HG02981 (cell line): Measurements from ENCODE around the gene JAKMIP1.

Source experiments
- ATAC-seq: cut with Tn5 transposase; IDR thresholded peaks from one replicate; pipeline ENCODE4 v1.9.1; 2021; ENCODE audit warnings: mild to moderate bottlenecking, moderate library complexity; ENCODE audit not compliant: unreplicated experiment

JAKMIP1 gene

GRCh38 chr4:6071191-6071958, 129.0 kb downstream of the JAKMIP1 start:
- ATAC-seq = no peak

DNA sequence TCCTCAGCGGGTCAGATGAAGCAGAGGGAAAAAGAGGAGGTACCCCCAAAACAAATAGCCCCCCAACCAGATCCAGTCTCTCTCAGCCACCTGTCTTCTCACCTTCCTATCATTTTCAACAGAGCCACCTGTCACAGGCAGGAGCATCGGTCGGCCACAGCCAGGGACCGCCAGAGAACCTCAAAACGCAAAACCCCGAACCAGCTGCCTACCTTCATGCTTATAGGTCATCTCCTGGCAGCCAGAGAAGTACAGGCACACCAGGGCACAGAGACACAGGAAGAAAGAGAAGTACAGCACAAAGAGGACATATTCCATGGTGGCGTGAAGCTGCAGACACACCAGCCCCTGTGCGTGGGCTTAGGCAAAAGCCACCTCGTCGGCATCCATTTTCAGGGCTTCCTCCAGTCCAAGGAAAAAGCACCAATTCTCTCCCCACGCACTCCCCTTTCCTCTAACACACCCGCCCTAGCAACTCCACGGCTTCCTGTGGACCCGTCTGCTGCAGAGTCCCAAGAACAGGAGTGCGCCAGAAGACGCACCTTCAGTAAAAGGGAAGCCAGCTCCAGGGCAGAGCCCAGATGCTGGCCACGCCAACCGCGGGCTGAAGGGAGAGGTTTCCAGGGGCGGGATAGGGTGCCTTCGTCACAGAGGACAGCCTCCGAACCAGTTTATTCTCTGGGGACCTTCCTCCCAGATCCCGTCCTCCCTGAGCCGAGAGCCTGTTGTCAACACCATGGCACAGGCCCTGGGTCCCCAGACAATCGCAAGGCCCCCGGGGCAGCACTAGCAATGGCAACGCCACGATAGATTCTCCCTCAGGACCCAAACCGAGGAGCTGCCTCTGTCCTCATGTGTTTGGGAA, 130.3 kb downstream of the JAKMIP1 start:
- no peak for ATAC-seq

DNA sequence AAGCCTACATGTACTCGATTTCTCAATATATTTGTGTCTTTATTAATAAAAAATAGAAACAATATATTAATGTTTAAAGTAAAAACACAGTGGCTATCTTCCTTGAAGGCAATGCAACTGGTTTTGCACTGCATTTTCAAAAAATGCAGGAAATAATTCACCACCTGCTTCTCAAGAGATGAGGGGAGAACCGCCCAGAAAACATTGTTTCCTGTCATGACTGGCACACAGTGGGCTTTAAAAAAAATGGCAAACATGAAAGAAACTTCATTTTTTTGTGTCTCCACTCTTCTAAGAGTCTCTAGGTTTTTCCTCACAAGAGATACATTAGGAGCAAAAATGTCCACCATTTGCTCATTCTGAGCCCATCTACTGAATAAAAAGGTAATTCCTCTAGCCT, 131.4 kb downstream of the JAKMIP1 start:
- no peak for ATAC-seq

- no peak for ATAC-seq
These were observed 134.3 kb downstream of the JAKMIP1 start for GRCh38 chr4:6065934-6066590.

DNA sequence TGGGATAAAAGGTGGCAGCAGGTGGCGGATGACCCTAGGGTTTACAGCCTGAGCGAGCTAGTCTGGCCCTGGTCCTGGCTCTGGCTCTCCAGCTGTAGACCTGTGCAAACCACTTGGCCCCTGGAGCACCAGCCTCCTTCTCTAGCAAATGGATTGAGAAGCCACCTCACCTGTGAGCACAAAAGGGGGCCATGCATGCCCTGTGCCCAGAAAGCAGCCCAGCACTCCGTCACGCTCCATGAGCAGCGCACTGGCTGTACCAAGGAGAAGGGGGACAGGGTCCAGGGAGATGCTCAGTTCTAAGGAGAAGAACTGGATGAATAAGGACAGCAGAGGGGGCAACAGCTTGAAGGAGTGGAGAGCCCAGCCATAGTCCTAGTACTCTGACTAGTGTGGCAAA, 135.2 kb downstream of the JAKMIP1 start:
- ATAC-seq = no peak

DNA sequence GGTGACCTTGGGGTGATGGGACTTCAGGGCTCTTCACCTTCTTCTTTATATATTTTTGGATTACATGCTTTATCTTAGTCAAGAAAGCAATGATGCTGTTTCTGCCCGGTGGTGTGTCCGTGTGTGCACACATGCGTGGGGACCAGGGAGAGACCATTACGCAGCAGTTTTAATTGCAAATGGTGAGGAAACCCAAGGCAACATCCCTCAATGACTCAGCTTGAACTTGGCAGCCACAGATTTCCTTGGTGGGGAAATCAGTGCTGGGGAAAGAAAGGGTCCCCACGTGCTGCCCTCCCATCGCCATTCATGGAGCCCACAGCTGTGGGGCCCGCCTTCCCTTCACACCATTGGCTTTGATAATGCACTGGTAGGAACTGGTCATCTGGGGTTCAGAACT, 136.0 kb downstream of the JAKMIP1 start:
- no peak for ATAC-seq

DNA sequence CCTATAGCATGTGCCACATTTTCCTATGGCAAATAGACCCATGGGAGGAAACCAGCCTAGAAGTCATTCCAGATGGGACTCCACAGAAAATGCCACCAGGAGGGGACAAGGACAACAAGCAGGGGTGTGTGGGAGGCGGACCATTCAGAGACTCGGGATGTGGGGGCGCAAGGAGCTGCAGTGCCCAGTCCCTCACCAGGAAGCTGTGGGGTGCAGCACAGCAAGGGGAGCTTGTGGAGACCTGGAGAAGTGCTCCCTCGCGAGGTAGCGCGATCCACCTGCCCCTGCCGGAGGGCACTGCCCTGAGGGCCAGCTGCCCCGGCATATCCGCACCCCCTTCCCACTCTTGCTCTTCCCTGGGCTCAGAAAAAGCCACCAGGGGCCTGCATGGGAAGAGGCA, 136.7 kb downstream of the JAKMIP1 start:
- ATAC-seq = no peak

DNA sequence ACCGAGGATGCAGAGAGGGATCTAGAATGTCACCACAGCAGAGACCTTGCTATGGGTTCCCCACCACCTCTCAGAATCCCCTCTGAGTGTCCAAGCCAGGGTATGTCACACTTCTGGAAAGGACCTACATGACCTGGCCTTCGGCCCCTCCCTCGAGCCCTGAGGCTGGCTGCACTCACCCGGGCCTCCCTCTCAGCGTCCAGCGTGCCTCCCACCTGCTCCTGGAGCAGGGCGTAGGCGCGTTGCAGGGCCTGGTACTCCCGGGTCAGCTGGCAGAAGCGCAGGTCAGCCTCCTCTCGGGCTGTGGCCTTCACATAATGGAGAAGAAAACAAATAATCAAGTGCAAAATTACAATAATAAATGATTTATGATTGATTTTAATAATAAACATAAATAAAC, 138.2 kb downstream of the JAKMIP1 start:
- no peak for ATAC-seq

GRCh38 chr4:6059375-6059805, 141.0 kb downstream of the JAKMIP1 start:
- ATAC-seq = no peak

GRCh38 chr4:6058531-6059374, 141.6 kb downstream of the JAKMIP1 start:
- ATAC-seq = no peak

DNA sequence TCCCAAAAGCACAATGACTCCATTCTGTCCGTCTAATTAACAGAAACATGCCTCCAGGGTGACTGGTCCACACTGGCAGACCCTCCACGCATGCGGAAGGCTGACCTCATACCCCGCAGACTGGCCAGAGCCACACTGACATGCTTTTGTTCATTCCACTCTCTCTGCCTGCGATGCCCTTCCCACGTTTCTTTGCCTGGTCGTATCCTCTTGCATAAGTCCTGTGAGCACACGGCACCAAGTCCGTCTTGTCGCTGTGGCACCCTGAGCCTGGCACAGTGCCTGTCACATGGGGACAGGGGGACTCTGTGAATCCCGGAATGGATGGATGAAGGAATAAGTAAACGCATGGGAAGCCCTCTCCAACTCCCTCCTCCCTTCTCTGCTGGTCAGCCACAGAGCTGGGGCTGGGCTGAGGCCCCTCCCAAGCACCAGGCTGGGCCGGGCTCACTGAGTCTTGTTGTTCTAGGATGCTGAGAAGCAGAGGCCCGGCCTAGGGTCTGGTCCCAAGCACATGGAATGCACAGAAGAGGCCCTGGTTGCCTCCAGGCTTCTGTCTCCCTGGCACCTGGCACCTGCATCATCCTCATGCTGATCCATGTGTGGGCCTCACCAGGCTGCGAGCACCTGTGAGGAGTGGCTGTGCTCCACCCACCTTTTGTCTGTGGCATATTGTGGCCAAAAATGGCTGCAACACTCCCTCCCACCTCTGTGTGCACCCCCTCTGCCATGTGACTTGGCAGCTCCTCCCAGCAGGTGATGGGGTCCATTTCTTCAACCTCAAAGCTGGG, 143.2 kb downstream of the JAKMIP1 start:
- no peak for ATAC-seq

DNA sequence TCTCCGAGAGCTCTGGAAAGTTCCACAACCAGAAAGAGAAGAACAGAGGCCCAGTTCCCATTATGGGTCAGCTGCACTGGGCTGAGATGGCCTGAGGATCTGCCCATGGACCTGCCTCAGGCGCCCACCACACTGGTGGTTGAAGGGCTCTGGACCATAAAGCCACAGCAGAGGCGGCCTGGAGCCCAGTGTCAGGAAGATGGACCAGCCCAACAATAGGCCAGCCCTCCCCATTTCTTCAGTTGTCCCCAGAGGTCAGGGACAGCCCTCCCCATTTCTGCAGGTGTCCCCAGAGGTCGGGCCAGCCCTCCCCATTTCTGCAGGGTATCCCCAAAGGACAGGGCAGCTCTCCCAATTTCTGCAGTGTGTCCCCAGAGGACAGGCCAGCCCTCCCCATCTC, 144.9 kb downstream of the JAKMIP1 start:
- ATAC-seq = no peak

DNA sequence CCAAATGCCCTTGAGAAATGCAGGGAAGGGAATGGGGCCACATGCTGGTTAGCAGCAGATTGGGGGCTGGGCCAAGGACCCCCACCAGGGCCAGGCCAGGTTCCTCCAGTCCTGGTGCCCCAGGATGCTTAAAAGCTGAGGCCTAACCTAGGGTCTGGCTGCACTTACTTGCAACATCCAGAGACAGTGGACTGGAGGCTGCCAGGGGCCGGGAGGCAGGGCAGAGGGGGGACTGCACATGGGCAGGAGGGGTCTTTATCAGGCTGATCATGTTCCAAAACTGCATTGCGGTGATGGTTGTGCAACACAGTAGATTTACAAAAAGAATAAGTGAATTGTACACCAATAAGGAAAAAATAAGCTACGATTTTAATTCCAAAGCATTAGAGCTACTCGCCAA, 145.3 kb downstream of the JAKMIP1 start:
- no peak for ATAC-seq

- ATAC-seq = no peak
These were observed 146.0 kb downstream of the JAKMIP1 start for GRCh38 chr4:6054162-6054922.

GRCh38 chr4:6052679-6053078, 147.7 kb downstream of the JAKMIP1 start:
- ATAC-seq = no peak

- no peak for ATAC-seq
These were observed 149.8 kb downstream of the JAKMIP1 start for GRCh38 chr4:6050551-6050950.

DNA sequence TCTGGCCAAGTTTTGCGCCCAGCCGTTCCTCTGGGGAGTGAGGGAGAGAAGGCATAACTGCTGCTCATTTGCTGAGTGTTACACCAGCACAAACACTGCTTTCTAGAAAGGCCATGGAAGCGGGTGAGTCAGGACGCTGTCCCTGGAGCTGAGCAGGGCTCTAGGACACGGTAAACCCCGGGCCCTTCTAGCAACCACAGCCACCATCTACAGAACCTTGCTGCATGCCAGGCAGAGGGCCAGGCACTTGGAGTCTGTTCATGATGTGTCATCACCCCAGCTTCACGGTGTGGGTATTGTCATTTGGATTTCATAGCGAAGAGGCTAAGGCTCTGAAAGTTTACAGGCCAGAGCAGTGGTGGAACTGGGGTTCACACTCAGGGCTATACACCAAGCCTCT, 150.4 kb downstream of the JAKMIP1 start:
- no peak for ATAC-seq

- no peak for ATAC-seq
These were observed 151.1 kb downstream of the JAKMIP1 start for GRCh38 chr4:6049278-6049677.

- no peak for ATAC-seq
These were observed 151.8 kb downstream of the JAKMIP1 start for GRCh38 chr4:6048537-6048936.
